OCI-LY1 (cell line): Measurements from ENCODE around the gene DNAJB6.

ENCODE experiments used
- H2AFZ ChIP-seq: fragments of 200-600 bp; sonication (generic), shearing (Covaris generic); 2 replicates; pipeline ENCODE4 v1.6.0; 2014; ENCODE audit warnings: antibody characterized with exemption, mild to moderate bottlenecking, low read length
- H3F3A ChIP-seq: fragments of 200-600 bp; sonication (generic), shearing (Covaris generic); 2 replicates; pipeline ENCODE4 v1.6.0; 2014; ENCODE audit warnings: mild to moderate bottlenecking, antibody characterized with exemption, low read length, moderate library complexity; ENCODE audit not compliant: insufficient read depth
- H3K27ac ChIP-seq: fragments of 200-600 bp; sonication (generic); 2 replicates; pipeline ENCODE4 v1.5.1; 2014; ENCODE audit warnings: low read length, mixed run types, mild to moderate bottlenecking, low read depth; ENCODE audit not compliant: poor library complexity, severe bottlenecking
- H3K27me3 ChIP-seq: fragments of 200-600 bp; sonication (generic); 2 replicates; pipeline ENCODE4 v1.6.0; 2014; ENCODE audit warnings: antibody characterized with exemption, mild to moderate bottlenecking, low read length, moderate library complexity; ENCODE audit not compliant: insufficient read depth
- H3K36me3 ChIP-seq: fragments of 200-600 bp; sonication (generic); 2 replicates; pipeline ENCODE4 v1.6.1; 2014; ENCODE audit warnings: mild to moderate bottlenecking, antibody characterized with exemption, low read length, moderate library complexity, mixed read lengths; ENCODE audit not compliant: insufficient read depth
- H3K4me1 ChIP-seq: fragments of 200-600 bp; sonication (generic); 2 replicates; pipeline ENCODE4 v1.5.1; 2014; ENCODE audit warnings: mild to moderate bottlenecking, low read length, moderate library complexity; ENCODE audit not compliant: insufficient read depth, severe bottlenecking
- H3K4me2 ChIP-seq: fragments of 200-600 bp; sonication (generic), shearing (Covaris generic); 2 replicates; pipeline ENCODE4 v1.6.1; 2014; ENCODE audit warnings: low read length
- H3K4me3 ChIP-seq: fragments of 200-600 bp; sonication (generic); 2 replicates; pipeline ENCODE4 v1.5.1; 2014; ENCODE audit warnings: low read length, low read depth, mild to moderate bottlenecking, mixed read lengths; ENCODE audit not compliant: poor library complexity, severe bottlenecking
- H3K79me2 ChIP-seq: fragments of 200-600 bp; shearing (Covaris generic); 2 replicates; pipeline ENCODE4 v1.6.1; 2016; ENCODE audit warnings: mixed run types, low read length, mixed read lengths; ENCODE audit not compliant: insufficient read depth
- H3K9ac ChIP-seq: fragments of 200-600 bp; sonication (generic), shearing (Covaris generic); 2 replicates; pipeline ENCODE4 v1.6.1; 2014; ENCODE audit warnings: mild to moderate bottlenecking, low read length, mixed read lengths
- H3K9me2 ChIP-seq: fragments of 200-600 bp; sonication (generic), shearing (Covaris generic); 2 replicates; pipeline ENCODE4 v1.6.1; 2014; ENCODE audit warnings: low read depth, mild to moderate bottlenecking, low read length, mixed read lengths
- H3K9me3 ChIP-seq: fragments of 200-600 bp; shearing (Covaris generic); 2 replicates; pipeline ENCODE4 v1.6.1; 2014; ENCODE audit warnings: low read length, mixed read lengths
- H4K20me1 ChIP-seq: fragments of 200-600 bp; sonication (generic), shearing (Covaris generic); 2 replicates; pipeline ENCODE4 v1.6.0; 2016; ENCODE audit warnings: mild to moderate bottlenecking, low read length; ENCODE audit not compliant: insufficient read depth
- EZH2 ChIP-seq: fragments of 200-600 bp; sonication (generic), shearing (Covaris generic); IDR thresholded peaks from 2 replicates; pipeline ENCODE4 v1.8.0; 2017; ENCODE audit warnings: borderline replicate concordance, mixed run types, mild to moderate bottlenecking, antibody characterized with exemption, low read length, moderate library complexity, mixed read lengths
- TF ChIP-seq, protein P1 (sequence below): fragments of 200-600 bp; sonication (generic), shearing (Covaris generic); IDR thresholded peaks from 2 replicates; pipeline ENCODE4 v1.5.1; 2017; ENCODE audit warnings: mild to moderate bottlenecking, antibody characterized with exemption, low read length, moderate library complexity, mixed read lengths

DNAJB6 gene

DNA sequence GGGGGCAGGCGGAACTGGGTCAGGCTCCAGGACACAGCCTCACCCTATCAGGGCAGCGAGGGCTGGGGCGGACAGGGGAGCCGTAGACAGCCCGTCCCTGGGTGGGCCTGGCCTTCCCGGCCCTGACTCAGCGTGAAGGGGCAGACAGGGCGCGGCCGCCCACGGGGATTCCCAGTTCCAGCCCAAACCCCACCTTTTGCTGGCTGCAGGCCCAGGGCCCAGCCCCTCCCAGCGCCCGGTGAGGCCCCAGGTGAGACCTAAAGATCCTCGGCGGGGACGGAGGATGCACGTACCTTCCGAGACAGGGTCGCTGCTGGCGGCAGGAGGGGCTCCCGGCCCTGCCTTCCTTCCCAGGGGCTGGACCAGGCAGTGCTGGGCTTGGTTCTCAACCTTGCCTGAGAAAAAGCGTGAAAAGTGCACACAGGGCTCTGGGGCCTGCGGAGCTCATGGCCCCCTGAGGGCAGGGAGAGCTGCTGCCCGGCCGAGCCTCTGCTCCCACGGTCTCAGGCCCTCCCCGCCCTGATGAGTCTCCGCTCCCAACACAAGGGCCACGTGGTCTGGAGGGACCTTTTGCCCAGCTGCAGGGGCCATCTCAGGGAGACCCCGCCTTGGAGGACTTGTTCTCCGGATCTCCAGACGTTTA is 43.9 kb upstream of the DNAJB6 start:
- H3K4me3 ChIP-seq = no peak overlapping the region
- peaks cover 34% of the 10 kb centered on the region; the same call in 1 of the 2 replicates for H3K27me3 ChIP-seq
- H3F3A ChIP-seq = no peaks in the 10 kb centered on the region
- TF ChIP-seq, protein P1, sequence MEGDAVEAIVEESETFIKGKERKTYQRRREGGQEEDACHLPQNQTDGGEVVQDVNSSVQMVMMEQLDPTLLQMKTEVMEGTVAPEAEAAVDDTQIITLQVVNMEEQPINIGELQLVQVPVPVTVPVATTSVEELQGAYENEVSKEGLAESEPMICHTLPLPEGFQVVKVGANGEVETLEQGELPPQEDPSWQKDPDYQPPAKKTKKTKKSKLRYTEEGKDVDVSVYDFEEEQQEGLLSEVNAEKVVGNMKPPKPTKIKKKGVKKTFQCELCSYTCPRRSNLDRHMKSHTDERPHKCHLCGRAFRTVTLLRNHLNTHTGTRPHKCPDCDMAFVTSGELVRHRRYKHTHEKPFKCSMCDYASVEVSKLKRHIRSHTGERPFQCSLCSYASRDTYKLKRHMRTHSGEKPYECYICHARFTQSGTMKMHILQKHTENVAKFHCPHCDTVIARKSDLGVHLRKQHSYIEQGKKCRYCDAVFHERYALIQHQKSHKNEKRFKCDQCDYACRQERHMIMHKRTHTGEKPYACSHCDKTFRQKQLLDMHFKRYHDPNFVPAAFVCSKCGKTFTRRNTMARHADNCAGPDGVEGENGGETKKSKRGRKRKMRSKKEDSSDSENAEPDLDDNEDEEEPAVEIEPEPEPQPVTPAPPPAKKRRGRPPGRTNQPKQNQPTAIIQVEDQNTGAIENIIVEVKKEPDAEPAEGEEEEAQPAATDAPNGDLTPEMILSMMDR = no peak
- no peak for TF ChIP-seq EZH2
- H3K9ac ChIP-seq = no peak overlapping the region
- peaks cover 6% of the 10 kb centered on the region; the same call in 1 of the 2 replicates for H3K36me3 ChIP-seq
- H3K9me3 ChIP-seq = no peaks in the 10 kb centered on the region
- no peaks in the 10 kb centered on the region for H4K20me1 ChIP-seq
- H3K27ac ChIP-seq = no peak overlapping the region
- H3K4me2 ChIP-seq = no peak overlapping the region
- peaks cover 9% of the 10 kb centered on the region for H3K4me1 ChIP-seq
- H3K9me2 ChIP-seq = no peaks in the 10 kb centered on the region
- H2AFZ ChIP-seq = no peak overlapping the region
- H3K79me2 ChIP-seq = no peaks in the 10 kb centered on the region

DNA sequence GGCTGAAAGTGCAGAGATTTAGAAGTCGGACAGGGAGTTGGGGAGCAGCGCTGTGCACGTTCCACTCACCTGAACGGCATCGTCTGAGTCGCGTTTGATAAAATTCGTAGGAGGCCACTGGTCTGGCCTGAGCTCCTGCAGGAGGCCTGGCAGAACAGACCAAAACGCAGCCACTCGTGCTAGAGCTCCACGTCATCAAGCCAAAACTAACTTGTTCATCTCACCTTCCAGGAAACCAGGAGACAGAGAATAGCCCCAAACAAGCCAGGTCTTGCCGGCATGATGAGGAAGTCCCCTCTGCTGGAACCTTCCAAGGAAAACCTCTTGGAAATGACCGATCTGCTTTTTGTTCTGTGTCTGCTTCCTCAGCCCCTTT is 43.4 kb upstream of the DNAJB6 start:
- Histone ChIP-seq H3K27ac (no peak overlapping the region), H2AFZ (no peak overlapping the region), H3K9ac (no peak overlapping the region)

DNA sequence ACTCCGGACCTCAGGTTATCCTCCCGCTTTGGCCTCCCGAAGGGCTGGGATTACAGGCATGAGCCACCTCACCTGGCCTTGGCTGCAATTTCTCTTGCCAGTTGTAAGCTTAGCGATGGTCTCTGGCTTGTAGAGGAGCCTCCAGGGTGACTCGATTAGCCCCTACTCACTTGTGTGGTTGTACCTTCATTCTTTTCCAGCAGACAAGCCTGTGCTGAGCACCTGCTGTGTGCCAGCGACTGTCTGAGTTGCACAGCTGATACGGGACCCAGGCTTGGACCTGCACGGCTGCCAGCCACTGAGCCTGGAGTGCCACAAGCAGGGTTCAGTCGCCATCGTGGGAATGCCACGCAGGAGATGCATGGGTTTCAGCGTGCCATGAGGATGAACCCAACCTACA is 42.0 kb upstream of the DNAJB6 start:
- no peak for TF ChIP-seq EZH2
- peaks cover 10% of the 10 kb centered on the region for H3K4me1 ChIP-seq
- H3K4me3 ChIP-seq = no peak overlapping the region
- H3K36me3 ChIP-seq = no peaks in the 10 kb centered on the region
- no peak overlapping the region for H3K9ac ChIP-seq
- no peaks in the 10 kb centered on the region for H3F3A ChIP-seq
- H4K20me1 ChIP-seq = no peaks in the 10 kb centered on the region
- H3K9me3 ChIP-seq = no peaks in the 10 kb centered on the region
- H3K4me2 ChIP-seq = no peak overlapping the region
- no peak overlapping the region for H3K27ac ChIP-seq
- H2AFZ ChIP-seq = no peak overlapping the region
- H3K27me3 ChIP-seq = peaks cover 18% of the 10 kb centered on the region; the same call in 1 of the 2 replicates
- no peaks in the 10 kb centered on the region for H3K79me2 ChIP-seq
- H3K9me2 ChIP-seq = no peaks in the 10 kb centered on the region

More for the DNA sequence above, 43.4 kb upstream of the DNAJB6 start:
- peaks cover 30% of the 10 kb centered on the region; the same call in 1 of the 2 replicates for H3K27me3 ChIP-seq
- no peaks in the 10 kb centered on the region for H3K9me2 ChIP-seq
- no peaks in the 10 kb centered on the region for H3F3A ChIP-seq
- H3K4me3 ChIP-seq = no peak overlapping the region
- no peak for TF ChIP-seq EZH2
- TF ChIP-seq, protein P1 = no peak
- no peaks in the 10 kb centered on the region for H3K79me2 ChIP-seq
- no peaks in the 10 kb centered on the region for H3K9me3 ChIP-seq
- H3K4me1 ChIP-seq = peaks cover 9% of the 10 kb centered on the region
- H3K4me2 ChIP-seq = no peak overlapping the region
- peaks cover 6% of the 10 kb centered on the region; the same call in 1 of the 2 replicates for H3K36me3 ChIP-seq
- no peaks in the 10 kb centered on the region for H4K20me1 ChIP-seq

DNA sequence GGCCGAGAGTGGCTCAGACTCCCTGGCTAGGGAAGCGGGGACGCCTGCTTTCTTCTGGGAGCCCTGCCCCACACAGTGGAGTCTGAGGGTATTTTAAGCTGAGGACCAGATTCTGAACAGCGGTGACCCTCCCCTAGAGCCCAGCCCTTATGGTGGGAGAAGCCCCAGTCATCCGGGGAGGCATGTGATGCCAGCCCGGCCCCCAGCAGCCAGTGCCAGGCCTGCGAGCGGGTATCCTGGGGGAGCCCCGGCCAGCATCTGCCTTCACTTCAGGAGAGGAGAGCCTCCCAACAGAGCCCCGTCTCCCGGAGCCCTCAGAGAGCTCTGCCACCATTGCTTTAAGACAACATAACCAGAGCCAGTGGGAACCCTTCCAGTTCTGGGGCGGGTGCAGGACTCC is 41.5 kb upstream of the DNAJB6 start:
- Histone ChIP-seq H2AFZ (no peak overlapping the region), H3K27me3 (peaks cover 15% of the 10 kb centered on the region; the same call in 1 of the 2 replicates), H3K4me2 (no peak overlapping the region), H3F3A (no peaks in the 10 kb centered on the region), H3K79me2 (no peaks in the 10 kb centered on the region), H4K20me1 (no peaks in the 10 kb centered on the region), H3K9ac (no peak overlapping the region), H3K27ac (no peak overlapping the region), H3K9me2 (no peaks in the 10 kb centered on the region), H3K4me1 (peaks cover 9% of the 10 kb centered on the region), H3K36me3 (no peaks in the 10 kb centered on the region), H3K4me3 (no peak overlapping the region), H3K9me3 (no peaks in the 10 kb centered on the region)
- TF ChIP-seq, protein P1 = no peak
